ENCODE results near the gene MASP1.

- TF ChIP-seq CTCF (IDR thresholded peaks at IDR 0.05) (no peak), EP300 (IDR thresholded peaks at IDR 0.05) (no peak)
Observed at GRCh38 chr3:187259171-187259570, 32.4 kb downstream of the MASP1 start.
